H1 (cell line): ENCODE results near the gene PHACTR1. TPM values are rescaled to one million over a fixed set of nuclear protein-coding genes. Genes with fewer than 3 reads are reported as not detected.

Source experiments
- CTCF ChIA-PET: fragments of 300-600 bp; sonication (Branson Sonifier 250); formaldehyde crosslinking; loops from one replicate; lab custom pipeline; 2021; ENCODE audit not compliant: partially characterized antibody; lab: Charles Lee
- POLR2A ChIA-PET: fragments of 300-600 bp; sonication (Branson Sonifier 250); formaldehyde crosslinking; loops from one replicate; lab custom pipeline; 2021; ENCODE audit warnings: inconsistent platforms; ENCODE audit not compliant: partially characterized antibody; lab: Charles Lee
- DNase-seq, 2 experiments: peaks; one replicate each; pipeline versions ENCODE4 v3.0.0 to v3.0.0-alpha.2; 2010 to 2022; ENCODE audit warnings: low spot score in 2 of 2, low read depth in 1 of 2, mixed read lengths in 1 of 2
- FAIRE-seq: peaks from 2 replicates; lab custom pipeline; 2011; peaks lifted over from hg19 to GRCh38; lab: Jason Lieb, UNC
- H2AFZ ChIP-seq: 2 replicates; pipeline ENCODE4 v1.8.1; 2012; ENCODE audit warnings: low read length, inconsistent platforms
- H2AK5ac ChIP-seq: 2 replicates; pipeline ENCODE4 v1.6.1; 2013; ENCODE audit warnings: low read depth, low read length
- H2BK120ac ChIP-seq: replicated peaks from 2 replicates; pipeline ENCODE3; 2013; ENCODE audit warnings: low read depth, low read length, inconsistent platforms
- H2BK12ac ChIP-seq: 2 replicates; pipeline ENCODE4 v1.6.1; 2013; ENCODE audit warnings: low read depth, low read length
- H2BK15ac ChIP-seq: 2 replicates; pipeline ENCODE4 v1.6.1; 2013; ENCODE audit warnings: low read length
- H2BK20ac ChIP-seq: 2 replicates; pipeline ENCODE4 v1.6.1; 2013; ENCODE audit warnings: low read length
- H2BK5ac ChIP-seq: 2 replicates; pipeline ENCODE4 v1.6.1; 2013; ENCODE audit warnings: low read depth, low read length
- H3K14ac ChIP-seq: 2 replicates; pipeline ENCODE4 v1.6.1; 2013; ENCODE audit warnings: inconsistent platforms; ENCODE audit not compliant: insufficient read length
- H3K18ac ChIP-seq: 2 replicates; pipeline ENCODE4 v1.6.1; 2013; ENCODE audit warnings: low read length; ENCODE audit errors: extremely low read depth
- H3K23ac ChIP-seq: 2 replicates; pipeline ENCODE4 v1.6.1; 2013; ENCODE audit warnings: inconsistent platforms; ENCODE audit not compliant: insufficient read length
- H3K23me2 ChIP-seq: 2 replicates; pipeline ENCODE4 v1.6.1; 2013; ENCODE audit warnings: low read depth, low read length
- H3K27ac ChIP-seq: 2 replicates; pipeline ENCODE4 v1.6.1; 2011; ENCODE audit warnings: low read depth, low read length, inconsistent platforms
- H3K27me3 ChIP-seq, 4 experiments: replicated peaks in 1 of 4; 1 replicate in 1 of 4; 2 replicates in 3 of 4; pipeline versions ENCODE4 v1.6.1 to v1.8.1; 2011 to 2013; ENCODE audit warnings: low read length in 3 of 4, mild to moderate bottlenecking in 3 of 4, inconsistent platforms in 2 of 4, mixed read lengths in 2 of 4, moderate library complexity in 1 of 4; ENCODE audit not compliant: control insufficient read depth in 3 of 4, insufficient read depth in 3 of 4; ENCODE audit errors: extremely low read depth in 1 of 4
- H3K36me3 ChIP-seq, 4 experiments: 2 replicates each; pipeline versions ENCODE4 v1.6.1 to v1.8.1; 2011 to 2013; ENCODE audit warnings: mild to moderate bottlenecking in 4 of 4, low read length in 3 of 4, moderate library complexity in 2 of 4, control low read depth in 1 of 4, inconsistent platforms in 1 of 4; ENCODE audit not compliant: insufficient read depth in 4 of 4, control insufficient read depth in 2 of 4
- H3K4ac ChIP-seq: replicated peaks from 2 replicates; pipeline ENCODE3; 2013; ENCODE audit warnings: low read length, low read depth, mixed read lengths, inconsistent platforms; ENCODE audit not compliant: insufficient read length
- H3K4me1 ChIP-seq, 4 experiments: replicated peaks in 1 of 4; 1 replicate in 1 of 4; 2 replicates in 3 of 4; pipeline versions ENCODE4 v1.6.1 to v1.8.1; 2011 to 2013; ENCODE audit warnings: low read length in 3 of 4, inconsistent platforms in 2 of 4, mixed read lengths in 1 of 4; ENCODE audit not compliant: insufficient read depth in 4 of 4, control insufficient read depth in 3 of 4
- H3K4me2 ChIP-seq, 2 experiments: 2 replicates each; pipeline versions ENCODE4 v1.6.1 to v1.8.1; 2011 to 2013; ENCODE audit warnings: low read depth in 2 of 2, low read length in 2 of 2, control low read depth in 1 of 2, inconsistent platforms in 1 of 2, mild to moderate bottlenecking in 1 of 2; ENCODE audit not compliant: insufficient read depth in 1 of 2
- H3K4me3 ChIP-seq, 4 experiments: fragments of 200-600, 300-600 bp in 1 of 4; sonication (generic), shearing (Covaris generic), sonication (Bioruptor Twin) in 1 of 4; 2 replicates each; pipeline versions ENCODE4 v1.5.1 to v1.8.1; 2011 to 2016; ENCODE audit warnings: low read length in 4 of 4, low read depth in 3 of 4, control low read depth in 2 of 4, inconsistent platforms in 2 of 4, mild to moderate bottlenecking in 2 of 4, mixed read lengths in 1 of 4, moderate library complexity in 1 of 4; ENCODE audit not compliant: insufficient read depth in 2 of 4; ENCODE audit errors: extremely low read depth in 1 of 4
- H3K56ac ChIP-seq: replicated peaks from 2 replicates; pipeline ENCODE3; 2013; ENCODE audit warnings: low read depth, mild to moderate bottlenecking, mixed read lengths, low read length, inconsistent platforms; ENCODE audit not compliant: insufficient read length
- H3K79me1 ChIP-seq: 2 replicates; pipeline ENCODE4 v1.6.1; 2013; ENCODE audit warnings: low read depth, low read length, control low read depth
- H3K79me2 ChIP-seq, 2 experiments: 2 replicates each; pipeline versions ENCODE4 v1.6.1 to v1.8.1; 2012 to 2013; ENCODE audit warnings: low read length in 2 of 2, mild to moderate bottlenecking in 2 of 2, inconsistent platforms in 1 of 2; ENCODE audit not compliant: insufficient read depth in 2 of 2, control insufficient read depth in 1 of 2
- H3K9ac ChIP-seq, 4 experiments: replicated peaks in 1 of 4; 1 replicate in 1 of 4; 2 replicates in 3 of 4; pipeline versions ENCODE4 v1.6.1 to v1.8.1; 2011 to 2013; ENCODE audit warnings: low read depth in 3 of 4, low read length in 3 of 4, control low read depth in 2 of 4, mild to moderate bottlenecking in 2 of 4, moderate library complexity in 2 of 4, inconsistent platforms in 1 of 4; ENCODE audit errors: extremely low read depth in 1 of 4
- H3K9me3 ChIP-seq, 2 experiments: 2 replicates each; pipeline versions ENCODE4 v1.6.1 to v1.8.1; 2012 to 2013; ENCODE audit warnings: mild to moderate bottlenecking in 2 of 2, moderate library complexity in 2 of 2, control low read depth in 1 of 2, inconsistent platforms in 1 of 2, low read depth in 1 of 2, low read length in 1 of 2, mixed read lengths in 1 of 2; ENCODE audit not compliant: insufficient read depth in 2 of 2
- H4K20me1 ChIP-seq, 2 experiments: replicated peaks in 1 of 2; 2 replicates each; pipeline versions ENCODE3 to v1.8.1; 2011 to 2013; ENCODE audit warnings: inconsistent platforms in 2 of 2, low read length in 2 of 2, mild to moderate bottlenecking in 1 of 2; ENCODE audit not compliant: insufficient read depth in 2 of 2, control insufficient read depth in 1 of 2
- H4K5ac ChIP-seq: 2 replicates; pipeline ENCODE4 v1.6.1; 2013; ENCODE audit warnings: low read length, low read depth, mixed read lengths, inconsistent platforms; ENCODE audit not compliant: insufficient read length
- H4K8ac ChIP-seq: 2 replicates; pipeline ENCODE4 v1.8.0; 2013; ENCODE audit warnings: mild to moderate bottlenecking, moderate library complexity, low read length, inconsistent platforms; ENCODE audit not compliant: insufficient read depth; ENCODE audit errors: extremely low read depth
- H4K91ac ChIP-seq: replicated peaks from 2 replicates; pipeline ENCODE3; 2013; ENCODE audit warnings: low read length, mixed read lengths, inconsistent platforms; ENCODE audit not compliant: insufficient read length
- CEBPB ChIP-seq: IDR thresholded peaks from 2 replicates; pipeline ENCODE4 v1.6.1; 2012; ENCODE audit warnings: low read depth, low read length
- CREB1 ChIP-seq: IDR thresholded peaks from 2 replicates; pipeline ENCODE4 v1.6.1; 2012; ENCODE audit warnings: inconsistent platforms
- POLR2A ChIP-seq, 2 experiments: IDR thresholded peaks; 1 replicate in 1 of 2; 2 replicates in 1 of 2; pipeline ENCODE4 v1.6.1; 2011; ENCODE audit warnings: low read depth in 2 of 2, low read length in 2 of 2, mild to moderate bottlenecking in 2 of 2; ENCODE audit errors: control extremely low read depth in 1 of 2
- RAD21 ChIP-seq, 2 experiments: IDR thresholded peaks in 1 of 2; conservative IDR thresholded peaks in 1 of 2; 2 replicates each; pipeline ENCODE4 v1.6.1; 2011; ENCODE audit warnings: low read depth in 2 of 2, low read length in 2 of 2, improper control_type of control experiment in 1 of 2, inconsistent platforms in 1 of 2, mild to moderate bottlenecking in 1 of 2, moderate library complexity in 1 of 2
- SP4 ChIP-seq: IDR thresholded peaks from 2 replicates; pipeline ENCODE4 v1.6.1; 2012; ENCODE audit warnings: low read length, inconsistent platforms
- SRF ChIP-seq: IDR thresholded peaks from 2 replicates; pipeline ENCODE4 v1.6.1; 2011; ENCODE audit warnings: mild to moderate bottlenecking, low read depth, low read length, moderate library complexity
- ZNF274 ChIP-seq: IDR thresholded peaks from 2 replicates; pipeline ENCODE4 v1.7.0; 2012; ENCODE audit warnings: low read length, borderline replicate concordance; ENCODE audit errors: extremely low read depth
- WGBS, 2 experiments: shearing (Covaris generic) in 1 of 2; methylation state at CpG; one replicate each; pipeline versions ENCODE4 v1.1.6 to v1.1.7; 2013 to 2015; ENCODE audit warnings: low lambda C conversion rate in 2 of 2, mixed read lengths in 2 of 2, inconsistent platforms in 1 of 2, low coverage in 1 of 2, missing lambda C conversion rate in 1 of 2; ENCODE audit not compliant: insufficient replicate concordance in 2 of 2, insufficient coverage in 1 of 2, insufficient read length in 1 of 2; ENCODE audit errors: extremely low coverage in 1 of 2, missing lambda C conversion rate in 1 of 2; 5-methylcytosine and 5-hydroxymethylcytosine counted together
- polyA plus RNA-seq, 7 experiments: library from polyadenylated mRNA; depleted of rRNA in 3 of 7; stranded (reverse) in 5 of 7; unstranded in 2 of 7; fragments of >200 nt in 5 of 7; fragments of 200-250 nt in 2 of 7; gene quantifications; 1 replicate in 5 of 7; 2 replicates in 1 of 7; 4 replicates in 1 of 7; pipeline versions ENCODE4 v1.2.1 to v1.2.3, GENCODE V29; 2011 to 2013; ENCODE audit warnings: missing spikeins in 2 of 7, mixed read lengths in 2 of 7
- total RNA-seq: library from RNA; stranded (reverse); fragmentation: NEBNext Ultra II Directional; extraction: Animal tissue kit (Norgen Biotek cat#: 25700); gene quantifications from 2 replicates; pipeline ENCODE4 v1.2.1, GENCODE V29; 2021
- TF ChIP-seq, protein P1 (sequence below): IDR thresholded peaks from 2 replicates; pipeline ENCODE4 v1.6.1; 2012; ENCODE audit warnings: low read length, inconsistent platforms
- TF ChIP-seq, protein P2 (sequence below): IDR thresholded peaks from 2 replicates; pipeline ENCODE4 v1.6.1; 2012; ENCODE audit warnings: inconsistent platforms
- TF ChIP-seq, protein P3 (sequence below), 3 experiments: IDR thresholded peaks; 1 replicate in 2 of 3; 2 replicates in 1 of 3; pipeline versions ENCODE4 v1.5.1 to v1.6.1; 2011; ENCODE audit warnings: low read length in 3 of 3, mild to moderate bottlenecking in 3 of 3, inconsistent platforms in 2 of 3, low read depth in 1 of 3, moderate library complexity in 1 of 3; ENCODE audit not compliant: insufficient read depth in 1 of 3; ENCODE audit errors: control extremely low read depth in 1 of 3

The PHACTR1 gene
- total and polyA plus RNA-seq, 2 of the 8 experiments (the other 6 are each of a cell fraction or from before 2014, with no cell fraction given) = 3.9 to 17.1 TPM

- no peak overlapping the region for H3K23ac ChIP-seq
- no peak overlapping the region for H3K14ac ChIP-seq
- no peak overlapping the region for H3K4ac ChIP-seq
- FAIRE-seq = no peak
- CTCF ChIA-PET = no interaction called here
- H3K36me3 ChIP-seq = no peaks in the 10 kb centered on the region
- H2BK12ac ChIP-seq = no peak overlapping the region
- H2BK20ac ChIP-seq = no peak overlapping the region
- no peak for DNase-seq
- no peak overlapping the region for H2AFZ ChIP-seq
- no peak overlapping the region for H2BK120ac ChIP-seq
- no peak overlapping the region for H3K56ac ChIP-seq
- H4K20me1 ChIP-seq = no peaks in the 10 kb centered on the region
- no peak overlapping the region for H3K18ac ChIP-seq
- H3K27me3 ChIP-seq = no peaks in the 10 kb centered on the region
- H3K4me2 ChIP-seq = no peak overlapping the region
- no peaks in the 10 kb centered on the region for H3K9me3 ChIP-seq
- H4K5ac ChIP-seq = no peak overlapping the region
- no peak overlapping the region for H4K8ac ChIP-seq
- H3K4me3 ChIP-seq = no peak overlapping the region
- H3K27ac ChIP-seq = no peak overlapping the region
- no peaks in the 10 kb centered on the region for H3K23me2 ChIP-seq
- 82% methylated on average over 8 of the region's 8 CpGs; no CpG with 5 or more reads in 1 of the 2 experiments for WGBS, 2 experiments
- H3K9ac ChIP-seq = no peak overlapping the region
- H4K91ac ChIP-seq = no peak overlapping the region
- POLR2A ChIA-PET = no interaction called here
- H3K4me1 ChIP-seq = peaks cover 0 to 4% (median 0%) of the 10 kb centered on the region in 4 experiments; a peak in 2 of 7 replicates
- H3K79me2 ChIP-seq = no peaks in the 10 kb centered on the region
- H2AK5ac ChIP-seq = no peak overlapping the region
- H2BK5ac ChIP-seq = no peak overlapping the region
- no peaks in the 10 kb centered on the region for H3K79me1 ChIP-seq
- no peak overlapping the region for H2BK15ac ChIP-seq
- TF ChIP-seq, protein P1, sequence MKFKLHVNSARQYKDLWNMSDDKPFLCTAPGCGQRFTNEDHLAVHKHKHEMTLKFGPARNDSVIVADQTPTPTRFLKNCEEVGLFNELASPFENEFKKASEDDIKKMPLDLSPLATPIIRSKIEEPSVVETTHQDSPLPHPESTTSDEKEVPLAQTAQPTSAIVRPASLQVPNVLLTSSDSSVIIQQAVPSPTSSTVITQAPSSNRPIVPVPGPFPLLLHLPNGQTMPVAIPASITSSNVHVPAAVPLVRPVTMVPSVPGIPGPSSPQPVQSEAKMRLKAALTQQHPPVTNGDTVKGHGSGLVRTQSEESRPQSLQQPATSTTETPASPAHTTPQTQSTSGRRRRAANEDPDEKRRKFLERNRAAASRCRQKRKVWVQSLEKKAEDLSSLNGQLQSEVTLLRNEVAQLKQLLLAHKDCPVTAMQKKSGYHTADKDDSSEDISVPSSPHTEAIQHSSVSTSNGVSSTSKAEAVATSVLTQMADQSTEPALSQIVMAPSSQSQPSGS = no peak
- TF ChIP-seq CEBPB = no peak
- no peak for TF ChIP-seq RAD21 (IDR thresholded peaks at IDR 0.05 in 1 of 2, conservative IDR thresholded peaks at IDR 0.05 in 1 of 2; ENCODE audit: low read depth in 2 of 2, low read length in 2 of 2)
- no peak for TF ChIP-seq SP4
- TF ChIP-seq, protein P2, sequence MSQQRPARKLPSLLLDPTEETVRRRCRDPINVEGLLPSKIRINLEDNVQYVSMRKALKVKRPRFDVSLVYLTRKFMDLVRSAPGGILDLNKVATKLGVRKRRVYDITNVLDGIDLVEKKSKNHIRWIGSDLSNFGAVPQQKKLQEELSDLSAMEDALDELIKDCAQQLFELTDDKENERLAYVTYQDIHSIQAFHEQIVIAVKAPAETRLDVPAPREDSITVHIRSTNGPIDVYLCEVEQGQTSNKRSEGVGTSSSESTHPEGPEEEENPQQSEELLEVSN = no peak
- TF ChIP-seq POLR2A (IDR thresholded peaks at IDR 0.05; ENCODE audit: control extremely low read depth in 1 of 2, low read depth in 2 of 2, low read length in 2 of 2) = no peak
- TF ChIP-seq SRF = no peak
- TF ChIP-seq CREB1 = no peak
- TF ChIP-seq, protein P3, sequence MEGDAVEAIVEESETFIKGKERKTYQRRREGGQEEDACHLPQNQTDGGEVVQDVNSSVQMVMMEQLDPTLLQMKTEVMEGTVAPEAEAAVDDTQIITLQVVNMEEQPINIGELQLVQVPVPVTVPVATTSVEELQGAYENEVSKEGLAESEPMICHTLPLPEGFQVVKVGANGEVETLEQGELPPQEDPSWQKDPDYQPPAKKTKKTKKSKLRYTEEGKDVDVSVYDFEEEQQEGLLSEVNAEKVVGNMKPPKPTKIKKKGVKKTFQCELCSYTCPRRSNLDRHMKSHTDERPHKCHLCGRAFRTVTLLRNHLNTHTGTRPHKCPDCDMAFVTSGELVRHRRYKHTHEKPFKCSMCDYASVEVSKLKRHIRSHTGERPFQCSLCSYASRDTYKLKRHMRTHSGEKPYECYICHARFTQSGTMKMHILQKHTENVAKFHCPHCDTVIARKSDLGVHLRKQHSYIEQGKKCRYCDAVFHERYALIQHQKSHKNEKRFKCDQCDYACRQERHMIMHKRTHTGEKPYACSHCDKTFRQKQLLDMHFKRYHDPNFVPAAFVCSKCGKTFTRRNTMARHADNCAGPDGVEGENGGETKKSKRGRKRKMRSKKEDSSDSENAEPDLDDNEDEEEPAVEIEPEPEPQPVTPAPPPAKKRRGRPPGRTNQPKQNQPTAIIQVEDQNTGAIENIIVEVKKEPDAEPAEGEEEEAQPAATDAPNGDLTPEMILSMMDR (IDR thresholded peaks at IDR 0.05; ENCODE audit: control extremely low read depth in 1 of 3, insufficient read depth in 1 of 3, low read depth in 1 of 3, low read length in 3 of 3) = no peak
- no peak for TF ChIP-seq ZNF274
Observed at GRCh38 chr6:12941422-12941821, 224.9 kb downstream of the PHACTR1 start.
